Measurements from ENCODE around the gene PRSS21.

The PRSS21 gene

GRCh38 chr16:2827831-2828520 lies 10.9 kb downstream of the PRSS21 start:
- DNase-seq (ENCODE audit: extremely low spot score): no peak
- ChIA-PET CTCF (no interaction called here), POLR2A (interaction anchor here (0.6 kb wide), 1 partner anchor 146 kb away, joined by 3 read pairs; no protein-coding TSS in a partner anchor)
- TF ChIP-seq FOXK2 (IDR thresholded peaks at IDR 0.05): no peak
- TF ChIP-seq FOXM1 (IDR thresholded peaks at IDR 0.05; ENCODE audit: borderline replicate concordance): no peak
- TF ChIP-seq BHLHE40 (IDR thresholded peaks at IDR 0.05; ENCODE audit: borderline replicate concordance): no peak

DNA sequence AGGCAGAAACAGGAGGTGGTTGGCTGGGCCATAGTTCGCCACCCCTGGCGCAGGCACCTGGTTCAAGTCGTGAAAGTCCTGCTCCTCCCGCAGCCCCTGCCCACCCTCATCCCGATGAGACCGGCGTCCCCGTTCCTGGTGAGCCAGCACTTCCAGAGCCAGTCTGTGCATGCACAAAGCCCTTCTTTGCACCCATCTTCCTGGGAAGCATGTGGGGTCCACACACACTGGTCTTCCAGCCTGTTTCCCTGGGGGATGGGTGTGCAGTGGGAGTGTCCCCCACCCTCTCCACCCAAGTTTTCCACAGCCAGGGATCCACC lies 11.4 kb downstream of the PRSS21 start:
- ChIA-PET CTCF (no interaction called here), POLR2A (no interaction called here)
- TF ChIP-seq FOXA1 (IDR thresholded peaks at IDR 0.05) (no peak), ARNT (IDR thresholded peaks at IDR 0.05) (no peak), ZNF384 (IDR thresholded peaks at IDR 0.05) (no peak), BHLHE40 (IDR thresholded peaks at IDR 0.05; ENCODE audit: borderline replicate concordance) (no peak), FOXM1 (IDR thresholded peaks at IDR 0.05; ENCODE audit: borderline replicate concordance) (no peak), HDGF (IDR thresholded peaks at IDR 0.05; ENCODE audit: borderline replicate concordance) (no peak), LEF1 (IDR thresholded peaks at IDR 0.05; ENCODE audit: borderline replicate concordance) (no peak), SUZ12 (IDR thresholded peaks at IDR 0.05) (no peak), CTBP1 (IDR thresholded peaks at IDR 0.05; ENCODE audit: borderline replicate concordance) (no peak), FOXK2 (IDR thresholded peaks at IDR 0.05) (no peak)
- no peak for DNase-seq (ENCODE audit: extremely low spot score)

- POLR2A ChIA-PET: no interaction called here
- TF ChIP-seq NFRKB (IDR thresholded peaks at IDR 0.05) (no peak), FOXM1 (IDR thresholded peaks at IDR 0.05; ENCODE audit: borderline replicate concordance) (no peak), SP1 (IDR thresholded peaks at IDR 0.05) (no peak), L3MBTL2 (conservative IDR thresholded peaks at IDR 0.05) (no peak), ZNF384 (IDR thresholded peaks at IDR 0.05) (no peak), BHLHE40 (IDR thresholded peaks at IDR 0.05; ENCODE audit: borderline replicate concordance) (no peak), PKNOX1 (IDR thresholded peaks at IDR 0.05) (no peak), ARNT (IDR thresholded peaks at IDR 0.05) (no peak)
- no peak for DNase-seq (ENCODE audit: extremely low spot score)
- CTCF ChIA-PET: no interaction called here
Measured at GRCh38 chr16:2828876-2829430, 11.9 kb downstream of the PRSS21 start.

- POLR2A ChIA-PET: no interaction called here
- CTCF ChIA-PET: interaction anchor here (0.8 kb wide), 1 partner anchor 10 kb away, joined by 4 read pairs; no protein-coding TSS in a partner anchor
- no peak for TF ChIP-seq BHLHE40 (IDR thresholded peaks at IDR 0.05; ENCODE audit: borderline replicate concordance)
- no peak for TF ChIP-seq LEF1 (IDR thresholded peaks at IDR 0.05; ENCODE audit: borderline replicate concordance)
- TF ChIP-seq PKNOX1 (IDR thresholded peaks at IDR 0.05): no peak
- no peak for TF ChIP-seq HDGF (IDR thresholded peaks at IDR 0.05; ENCODE audit: borderline replicate concordance)
- TF ChIP-seq FOXK2 (IDR thresholded peaks at IDR 0.05): no peak
- no peak for TF ChIP-seq ELF4 (IDR thresholded peaks at IDR 0.05)
- TF ChIP-seq SP1 (IDR thresholded peaks at IDR 0.05): no peak
- no peak for TF ChIP-seq FOXA1 (IDR thresholded peaks at IDR 0.05)
- no peak for TF ChIP-seq CTBP1 (IDR thresholded peaks at IDR 0.05; ENCODE audit: borderline replicate concordance)
- TF ChIP-seq ZNF384 (IDR thresholded peaks at IDR 0.05): no peak
- no peak for DNase-seq (ENCODE audit: extremely low spot score)
Measured at GRCh38 chr16:2829501-2830354, 12.7 kb downstream of the PRSS21 start, which contains the start of gene ZG16B. Gene ZG16B, plus strand, starts transcription at chr16:2830303. Its CDS starts 139 bp downstream, at chr16:2830442.

DNA sequence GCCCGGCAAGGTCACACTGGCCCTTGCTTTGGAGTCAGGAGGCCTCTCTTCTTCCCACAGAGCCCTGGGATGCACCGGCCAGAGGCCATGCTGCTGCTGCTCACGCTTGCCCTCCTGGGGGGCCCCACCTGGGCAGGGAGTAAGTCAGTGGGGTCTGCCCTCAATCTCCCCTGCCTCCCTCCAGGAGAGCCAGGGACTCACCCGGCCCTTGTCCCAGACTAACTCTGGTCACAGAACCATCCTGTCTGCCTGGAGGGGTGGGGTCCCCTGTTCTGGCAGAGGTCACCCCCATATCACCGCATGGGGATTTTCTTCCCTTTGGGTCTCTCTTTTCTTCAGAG lies 13.3 kb downstream of the PRSS21 start:
- CTCF ChIA-PET: interaction anchor here (0.8 kb wide), 1 partner anchor 9 kb away, joined by 4 read pairs; no protein-coding TSS in a partner anchor
- POLR2A ChIA-PET: no interaction called here
- no peak for DNase-seq (ENCODE audit: extremely low spot score)
- TF ChIP-seq SP1 (IDR thresholded peaks at IDR 0.05) (no peak), PKNOX1 (IDR thresholded peaks at IDR 0.05) (no peak)

DNA sequence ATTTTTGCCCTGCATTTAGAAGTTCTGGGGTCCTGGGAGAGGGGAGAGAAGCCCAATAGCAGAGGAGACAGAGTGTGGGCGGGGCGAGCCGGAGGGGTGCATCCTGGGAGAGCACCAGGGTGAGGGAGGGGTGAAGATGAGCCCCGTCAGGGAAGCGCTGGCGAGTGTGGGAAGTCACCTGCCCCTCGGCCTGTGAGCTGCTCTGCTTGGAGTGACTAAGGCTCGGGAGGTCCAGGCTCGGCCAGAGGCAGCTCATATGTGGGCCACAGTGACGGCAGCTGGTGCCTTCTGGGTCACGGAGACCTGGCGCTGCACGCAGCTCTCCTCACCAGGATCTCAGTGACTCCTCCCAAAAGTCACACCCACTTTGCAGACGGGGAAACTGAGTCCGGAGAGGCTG lies 14.2 kb downstream of the PRSS21 start:
- no peak for TF ChIP-seq SUZ12 (IDR thresholded peaks at IDR 0.05)
- DNase-seq (ENCODE audit: extremely low spot score): no peak
- POLR2A ChIA-PET: no interaction called here
- CTCF ChIA-PET: no interaction called here

- CTCF ChIA-PET: no interaction called here
- no peak for DNase-seq (ENCODE audit: extremely low spot score)
- POLR2A ChIA-PET: no interaction called here
- TF ChIP-seq NFRKB (IDR thresholded peaks at IDR 0.05): no peak
- TF ChIP-seq CTBP1 (IDR thresholded peaks at IDR 0.05; ENCODE audit: borderline replicate concordance): no peak
- no peak for TF ChIP-seq FOXA1 (IDR thresholded peaks at IDR 0.05)
- TF ChIP-seq SUZ12 (IDR thresholded peaks at IDR 0.05): no peak
- no peak for TF ChIP-seq ELF4 (IDR thresholded peaks at IDR 0.05)
- TF ChIP-seq TARDBP (IDR thresholded peaks at IDR 0.05): no peak
- no peak for TF ChIP-seq FOXK2 (IDR thresholded peaks at IDR 0.05)
- no peak for TF ChIP-seq LEF1 (IDR thresholded peaks at IDR 0.05; ENCODE audit: borderline replicate concordance)
- no peak for TF ChIP-seq ZNF384 (IDR thresholded peaks at IDR 0.05)
- TF ChIP-seq ARNT (IDR thresholded peaks at IDR 0.05): no peak
- TF ChIP-seq FOXM1 (IDR thresholded peaks at IDR 0.05; ENCODE audit: borderline replicate concordance): no peak
- TF ChIP-seq HDGF (IDR thresholded peaks at IDR 0.05; ENCODE audit: borderline replicate concordance): no peak
- no peak for TF ChIP-seq L3MBTL2 (conservative IDR thresholded peaks at IDR 0.05)
- no peak for TF ChIP-seq PKNOX1 (IDR thresholded peaks at IDR 0.05)
Measured at GRCh38 chr16:2833776-2834175, 16.7 kb downstream of the PRSS21 start.
